Activated CD8-positive, alpha-beta memory T cell treated with anti-CD3 and anti-CD28 coated beads, Interleukin-2, amount 50 U/mL, for 24 hours (primary cell): ENCODE data around the gene GAB3.

Source experiments
- DNase-seq: peaks from one replicate; pipeline ENCODE4 v3.0.0-alpha.2; 2020; ENCODE audit errors: extremely low read depth

Gene GAB3, protein sequence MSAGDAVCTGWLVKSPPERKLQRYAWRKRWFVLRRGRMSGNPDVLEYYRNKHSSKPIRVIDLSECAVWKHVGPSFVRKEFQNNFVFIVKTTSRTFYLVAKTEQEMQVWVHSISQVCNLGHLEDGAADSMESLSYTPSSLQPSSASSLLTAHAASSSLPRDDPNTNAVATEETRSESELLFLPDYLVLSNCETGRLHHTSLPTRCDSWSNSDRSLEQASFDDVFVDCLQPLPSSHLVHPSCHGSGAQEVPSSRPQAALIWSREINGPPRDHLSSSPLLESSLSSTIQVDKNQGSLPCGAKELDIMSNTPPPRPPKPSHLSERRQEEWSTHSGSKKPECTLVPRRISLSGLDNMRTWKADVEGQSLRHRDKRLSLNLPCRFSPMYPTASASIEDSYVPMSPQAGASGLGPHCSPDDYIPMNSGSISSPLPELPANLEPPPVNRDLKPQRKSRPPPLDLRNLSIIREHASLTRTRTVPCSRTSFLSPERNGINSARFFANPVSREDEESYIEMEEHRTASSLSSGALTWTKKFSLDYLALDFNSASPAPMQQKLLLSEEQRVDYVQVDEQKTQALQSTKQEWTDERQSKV

DNA sequence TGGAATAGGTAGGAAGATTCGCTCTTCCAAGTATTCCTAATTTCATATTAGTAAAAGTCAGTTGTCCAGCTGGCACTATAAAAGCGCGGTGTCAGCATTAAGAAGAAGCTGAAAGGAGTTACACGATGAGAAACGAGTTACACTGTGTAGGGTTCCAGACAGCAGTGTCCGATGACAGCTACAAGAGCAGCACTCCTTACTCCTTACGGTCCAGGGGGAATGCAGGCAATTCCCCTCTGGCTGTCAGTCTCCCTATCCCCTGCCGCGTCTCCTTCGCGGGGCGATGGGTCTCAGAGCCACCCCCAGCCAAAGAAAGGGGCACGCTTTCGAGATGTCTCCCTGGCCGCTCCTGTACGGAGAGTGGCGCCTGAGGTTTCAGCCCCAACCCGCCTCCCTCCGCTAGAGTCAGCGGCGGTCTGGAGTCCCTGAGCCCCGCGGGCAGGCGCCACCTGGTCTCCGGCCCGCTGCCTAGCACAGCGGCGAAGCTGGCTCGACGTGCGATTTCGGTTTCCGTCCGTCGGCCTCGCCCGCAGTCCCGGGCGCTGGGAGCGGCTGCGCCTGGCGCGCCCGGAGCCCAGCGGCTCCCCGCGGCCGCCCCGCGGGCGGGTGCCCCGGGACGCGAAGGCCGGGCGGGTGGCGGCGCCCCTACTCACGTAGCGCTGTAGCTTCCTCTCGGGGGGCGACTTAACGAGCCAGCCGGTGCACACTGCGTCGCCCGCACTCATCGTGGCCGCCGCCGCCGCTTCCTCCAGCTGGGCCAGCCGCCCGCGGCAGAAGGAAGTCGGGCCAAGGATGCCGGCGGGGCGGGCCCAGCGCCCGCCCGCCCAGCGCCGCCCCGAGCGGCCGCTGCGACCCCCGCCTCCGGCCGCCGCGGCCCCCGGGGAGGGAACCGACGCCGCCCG, at the start of gene GAB3:
Gene GAB3 (minus strand): TSS at position 777 of the 902 bp plus-strand sequence. CDS start 52 bp downstream, at position 725.
- no peak for DNase-seq

- no peak for DNase-seq
Observed at GRCh38 chrX:154799556-154800348, 48.9 kb upstream of the GAB3 start.

DNA sequence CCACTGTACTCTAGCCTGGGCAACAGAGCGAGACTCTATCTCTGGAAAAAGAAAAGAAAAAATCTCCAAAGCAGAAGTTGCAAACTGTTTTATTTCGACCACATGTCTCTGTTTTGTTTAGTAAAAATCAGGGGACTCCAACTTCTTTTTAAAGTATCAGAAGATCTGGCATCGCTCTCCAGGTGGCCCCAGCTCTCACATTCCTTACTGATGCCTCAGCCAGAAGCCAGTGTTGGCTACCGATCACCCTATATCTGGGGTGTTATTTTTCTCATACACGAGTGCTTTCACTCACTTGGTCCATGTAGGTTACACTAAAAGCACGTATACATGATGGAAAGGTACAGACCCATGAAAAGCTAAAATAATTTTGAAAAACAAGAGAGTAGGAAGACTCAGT, 46.1 kb upstream of the GAB3 start:
- DNase-seq, result no peak

DNA sequence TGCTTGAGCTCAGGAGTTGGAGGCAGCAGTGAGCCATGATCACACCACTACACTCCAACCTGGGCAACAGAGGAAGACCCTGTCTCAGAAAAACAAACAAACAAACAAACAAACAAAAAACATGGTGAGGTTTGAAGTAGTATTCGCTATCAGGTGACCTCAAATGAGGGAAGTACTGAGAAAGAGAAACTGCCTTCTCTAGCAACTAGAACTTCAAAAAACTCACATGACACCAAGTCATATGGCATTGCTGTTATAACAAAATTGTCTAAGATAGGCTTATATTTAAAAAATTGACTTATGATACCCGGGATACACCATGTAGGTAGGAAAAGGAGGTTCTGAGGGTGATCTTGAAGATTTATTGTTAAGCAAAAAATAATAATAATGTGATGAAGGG, 44.1 kb upstream of the GAB3 start:
- no peak for DNase-seq

GRCh38 chrX:154793084-154793795, 42.4 kb upstream of the GAB3 start:
- DNase-seq, result no peak

DNA sequence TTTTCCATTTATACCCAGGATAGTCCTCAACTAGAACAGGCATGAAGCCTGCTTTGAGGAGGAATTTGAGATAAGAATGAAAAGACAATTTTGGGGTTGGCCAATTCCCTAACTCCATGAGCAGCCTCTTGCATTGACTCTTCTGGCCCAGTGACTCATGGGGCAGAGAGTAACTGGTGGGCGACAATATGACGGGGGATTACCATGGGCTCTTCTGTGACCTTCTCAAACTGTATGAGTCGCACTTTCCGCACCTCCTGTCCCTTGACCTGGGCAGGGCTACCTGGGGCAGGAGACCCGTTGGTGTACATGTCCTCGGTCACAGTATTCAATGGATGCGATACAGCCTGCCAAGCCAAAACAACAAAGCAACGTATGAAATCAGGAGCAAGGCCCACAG, 41.1 kb upstream of the GAB3 start:
- DNase-seq, result no peak

DNA sequence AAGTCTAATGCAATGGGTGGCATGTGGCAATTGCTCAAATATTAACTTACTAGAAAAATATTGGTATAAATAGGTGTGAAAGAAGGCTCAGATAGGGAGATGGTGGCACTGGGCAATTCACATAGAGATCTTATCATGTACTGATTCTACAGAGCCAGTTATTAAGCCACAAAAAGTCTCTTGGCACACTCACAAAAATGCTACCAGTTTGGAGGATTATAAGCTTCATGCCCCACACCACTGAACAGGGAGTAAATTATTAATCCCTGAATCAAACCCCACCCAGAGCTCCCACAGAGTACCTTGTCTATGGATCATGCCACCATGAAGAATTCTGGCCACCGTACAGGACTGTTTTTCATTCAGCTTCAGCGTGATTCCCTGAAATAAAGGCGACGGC, 40.6 kb upstream of the GAB3 start:
- no peak for DNase-seq

GRCh38 chrX:154785716-154786115, 34.8 kb upstream of the GAB3 start:
- no peak for DNase-seq

- DNase-seq, result no peak
Observed at GRCh38 chrX:154784149-154784995, 33.5 kb upstream of the GAB3 start.

DNA sequence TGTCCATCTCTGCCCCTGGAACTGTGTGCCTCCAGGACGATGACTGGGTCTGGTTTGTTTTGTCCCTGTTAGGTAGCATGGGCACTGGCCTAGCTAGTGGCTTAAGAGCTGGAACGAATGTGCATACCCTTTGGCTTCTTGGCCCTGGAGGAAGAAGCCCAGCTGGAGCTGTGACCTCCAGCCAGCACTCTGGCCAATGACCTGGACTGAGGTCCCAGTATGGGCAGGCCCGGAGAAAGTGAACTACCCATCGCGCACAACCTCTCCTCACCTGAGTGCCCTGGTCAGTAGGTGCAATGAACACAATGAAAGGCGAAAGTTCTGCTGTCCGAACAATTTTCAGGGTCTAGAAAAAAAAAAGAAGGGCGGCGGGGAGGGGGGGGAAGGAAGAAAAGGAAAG, 30.1 kb upstream of the GAB3 start:
- no peak for DNase-seq

DNA sequence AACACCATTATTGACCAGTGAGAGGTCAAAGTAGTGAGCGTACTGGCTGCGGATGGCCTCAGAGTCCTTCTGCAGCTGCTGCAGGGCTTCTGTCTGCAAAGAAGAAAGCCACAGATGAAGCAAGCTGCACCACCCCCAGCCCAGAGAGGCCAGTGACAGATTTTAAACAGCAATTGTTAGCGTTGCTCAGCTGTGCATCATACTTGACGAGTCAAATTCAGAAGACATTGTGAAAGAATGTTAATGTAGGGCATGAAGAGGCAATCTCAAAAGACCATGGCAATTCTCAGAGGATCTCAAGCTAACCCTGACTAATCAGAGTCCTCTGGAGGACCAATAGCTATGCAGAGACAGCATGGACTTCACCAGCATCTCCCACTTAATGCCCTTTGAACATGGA, 28.4 kb upstream of the GAB3 start:
- no peak for DNase-seq

GRCh38 chrX:154776753-154777152, 25.9 kb upstream of the GAB3 start:
- DNase-seq, result no peak

DNA sequence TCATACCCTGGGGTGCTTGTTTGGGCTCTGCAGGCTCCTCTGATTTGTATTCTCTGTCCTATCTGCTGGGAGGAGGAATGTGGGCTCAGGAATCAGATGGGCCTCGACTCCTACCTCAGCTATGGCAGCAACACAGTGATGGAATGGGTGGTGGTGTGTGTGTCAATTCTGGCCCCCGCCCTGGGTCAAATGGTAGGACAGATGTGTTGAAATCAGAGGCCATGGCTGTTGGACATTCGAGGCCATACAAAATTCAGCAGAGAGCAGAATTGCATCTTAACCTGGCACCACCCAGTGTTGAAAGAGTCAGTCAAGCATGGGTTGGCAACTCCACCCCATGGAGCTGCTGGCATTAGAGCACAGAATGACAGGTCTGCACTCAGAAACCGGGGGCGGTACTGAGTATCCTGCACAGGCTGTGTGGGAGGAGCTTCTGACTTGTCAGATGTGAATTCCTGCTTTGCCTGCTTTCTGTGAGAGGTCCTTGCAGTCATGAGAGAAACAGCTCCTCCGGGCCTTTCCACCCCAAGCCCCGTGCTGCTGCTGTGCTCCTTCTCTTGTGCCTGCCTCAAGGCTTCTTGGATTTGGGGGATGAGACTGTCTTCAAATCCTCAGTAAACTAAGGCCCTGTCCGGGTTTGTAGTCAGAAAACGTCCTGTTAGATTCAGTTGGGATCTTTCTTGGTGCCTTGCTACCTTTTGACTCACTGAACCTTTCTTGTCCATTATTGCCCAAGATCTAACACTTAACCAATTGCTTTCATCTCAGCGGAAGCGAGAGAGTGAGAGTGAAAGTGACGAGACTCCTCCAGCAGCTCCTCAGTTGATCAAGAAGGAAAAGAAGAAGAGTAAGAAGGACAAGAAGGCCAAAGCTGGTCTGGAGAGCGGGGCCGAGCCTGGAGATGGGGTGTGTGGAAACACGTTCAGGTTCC, 24.8 kb upstream of the GAB3 start:
- no peak for DNase-seq

DNA sequence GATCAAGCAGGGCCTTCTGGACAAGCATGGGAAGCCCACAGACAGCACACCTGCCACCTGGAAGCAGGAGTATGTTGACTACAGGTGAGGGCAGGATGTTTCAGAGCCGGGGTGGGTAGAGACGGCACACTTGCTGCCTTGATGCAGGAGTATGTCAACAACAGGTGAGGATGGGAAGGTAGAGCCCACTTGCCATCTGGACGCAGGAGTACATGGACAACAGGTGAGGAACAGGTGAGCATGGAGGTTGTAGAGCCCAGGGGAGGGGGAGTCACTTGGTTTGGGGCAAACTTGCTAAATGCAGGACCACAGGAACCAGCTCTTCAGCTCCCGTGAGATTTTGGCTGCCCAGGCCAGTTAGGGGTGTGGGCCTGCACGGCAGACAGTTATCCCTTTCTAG, 23.7 kb upstream of the GAB3 start:
- DNase-seq, result no peak

DNA sequence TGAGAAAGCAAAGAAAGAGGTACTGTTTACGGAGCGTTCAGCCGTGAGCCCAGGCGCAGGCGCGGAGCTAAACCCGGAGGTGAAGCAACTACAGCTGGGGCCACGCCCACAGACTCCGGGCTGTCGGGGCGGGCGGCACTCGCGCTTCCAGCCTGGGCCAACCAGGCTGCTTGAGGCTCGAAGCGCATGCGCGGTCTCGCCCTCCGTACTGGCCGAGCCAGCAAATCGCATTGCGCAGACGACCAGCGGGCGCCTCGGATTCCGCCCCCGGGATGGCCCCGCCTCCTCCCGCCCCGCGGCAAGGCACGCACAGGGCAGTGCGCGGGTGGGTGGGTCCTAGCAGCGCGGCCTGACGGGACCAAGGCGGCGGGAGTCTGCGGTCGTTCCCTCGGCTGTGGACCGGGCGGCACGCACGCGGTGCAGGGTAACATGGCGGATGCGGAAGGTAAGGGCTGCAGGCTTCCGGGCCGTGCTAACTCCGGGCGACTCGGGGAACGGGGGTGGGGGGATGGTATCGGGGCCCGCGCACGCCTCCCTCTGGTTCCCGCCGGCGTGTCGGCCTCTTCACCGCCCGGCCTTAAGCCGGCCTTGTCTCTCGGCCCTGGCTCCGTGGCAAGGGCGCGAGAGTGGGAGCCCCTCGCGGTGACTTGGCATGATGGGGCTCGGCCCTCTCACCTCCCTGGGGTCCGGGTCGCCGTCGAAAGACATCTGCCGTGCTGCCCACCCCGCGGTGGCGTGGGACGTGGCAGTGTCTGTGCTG, 11.8 kb upstream of the GAB3 start, which contains the start of gene DKC1:
Gene DKC1 (plus strand): TSS at position 328 of the 760 bp plus-strand sequence. CDS start 102 bp downstream, at position 430.
- DNase-seq, result peak; percentile 84

- DNase-seq, result no peak
Observed at GRCh38 chrX:154761977-154762536, 11.2 kb upstream of the GAB3 start.

DNA sequence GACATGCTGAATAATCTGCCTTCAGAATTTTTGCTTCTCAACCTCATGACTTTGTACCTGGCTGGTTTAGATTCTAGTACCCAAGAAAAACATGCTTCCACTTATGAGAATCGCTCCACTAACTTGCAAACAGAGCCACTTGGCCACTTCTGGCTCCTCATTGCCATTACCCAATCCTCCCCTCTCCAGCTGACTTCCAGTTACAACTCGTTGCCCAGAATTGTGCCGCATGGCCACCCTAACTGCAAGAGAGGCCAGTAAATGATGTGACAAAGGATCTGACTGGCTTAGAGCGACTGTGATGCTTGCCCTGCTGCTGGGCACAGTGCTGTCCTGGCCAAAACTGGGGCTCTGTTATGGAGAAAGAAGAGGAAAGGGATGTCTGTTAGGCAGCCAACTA, 7.8 kb upstream of the GAB3 start:
- DNase-seq, result no peak
